GM10847 (cell line): ENCODE data around the gene FGF1.

Experiments
- POLR2A ChIP-seq: IDR thresholded peaks from 2 replicates; pipeline ENCODE4 v1.6.1; 2011; ENCODE audit not compliant: insufficient read length; ENCODE audit errors: extremely low read depth

Gene FGF1

GRCh38 chr5:142644640-142645361 lies 41.1 kb downstream of the FGF1 start:
- TF ChIP-seq POLR2A: no peak

GRCh38 chr5:142644127-142644526 lies 41.8 kb downstream of the FGF1 start:
- no peak for TF ChIP-seq POLR2A

- TF ChIP-seq POLR2A: no peak
Observed at GRCh38 chr5:142643634-142644033, 42.3 kb downstream of the FGF1 start.

- TF ChIP-seq POLR2A: no peak
Observed at GRCh38 chr5:142642427-142642826, 43.5 kb downstream of the FGF1 start.

- TF ChIP-seq POLR2A: no peak
Observed at GRCh38 chr5:142641711-142642110, 44.2 kb downstream of the FGF1 start.

- no peak for TF ChIP-seq POLR2A
Observed at GRCh38 chr5:142640316-142641005, 45.4 kb downstream of the FGF1 start.

GRCh38 chr5:142639455-142639854 lies 46.4 kb downstream of the FGF1 start:
- no peak for TF ChIP-seq POLR2A

- TF ChIP-seq POLR2A: no peak
Observed at GRCh38 chr5:142637871-142638270, 48.0 kb downstream of the FGF1 start.

GRCh38 chr5:142636698-142637324 lies 49.1 kb downstream of the FGF1 start:
- TF ChIP-seq POLR2A: no peak

- TF ChIP-seq POLR2A: no peak
Observed at GRCh38 chr5:142636093-142636492, 49.8 kb downstream of the FGF1 start.

GRCh38 chr5:142634216-142635011 lies 51.5 kb downstream of the FGF1 start:
- TF ChIP-seq POLR2A: no peak

GRCh38 chr5:142630927-142631539 lies 54.9 kb downstream of the FGF1 start:
- no peak for TF ChIP-seq POLR2A

GRCh38 chr5:142627383-142628217 lies 58.3 kb downstream of the FGF1 start:
- no peak for TF ChIP-seq POLR2A

GRCh38 chr5:142626786-142627185 lies 59.1 kb downstream of the FGF1 start:
- TF ChIP-seq POLR2A: no peak
